ENCODE results near the gene KRTAP5-4.

The KRTAP5-4 gene

GRCh38 chr11:1645357-1645821 is 23.5 kb upstream of the KRTAP5-4 start:
- Histone ChIP-seq H3K79me2 (ENCODE audit: control insufficient read depth, low read length) (no peaks in the 10 kb centered on the region), H3K4me3 (ENCODE audit: low read length) (no peak overlapping the region), H3K4me1 (ENCODE audit: control insufficient read depth, low read length) (no peaks in the 10 kb centered on the region), H3F3A (ENCODE audit: control insufficient read depth, insufficient read depth) (no peaks in the 10 kb centered on the region), H3K9me2 (replicated peaks; ENCODE audit: control insufficient read depth, low read length) (no peaks in the 10 kb centered on the region), H3K27ac (ENCODE audit: low read depth, low read length) (no peak overlapping the region), H3K27me3 (ENCODE audit: control insufficient read depth, low read length) (no peaks in the 10 kb centered on the region), H3K9me3 (ENCODE audit: control insufficient read depth, insufficient read depth, low read length) (no peaks in the 10 kb centered on the region), H4K20me1 (ENCODE audit: control insufficient read depth, insufficient read depth, low read depth, low read length) (no peaks in the 10 kb centered on the region; the same call in 1 of the 2 replicates), H3K4me2 (ENCODE audit: low read length) (no peak overlapping the region), H3K36me3 (ENCODE audit: control insufficient read depth, low read length) (no peaks in the 10 kb centered on the region)
- TF ChIP-seq EZH2phosphoT487 (IDR thresholded peaks at IDR 0.05; ENCODE audit: borderline replicate concordance, low read length): no peak
- TF ChIP-seq CTCF (IDR thresholded peaks at IDR 0.05; ENCODE audit: low read depth, low read length, poor library complexity, severe bottlenecking): no peak

GRCh38 chr11:1644601-1645356 is 22.8 kb upstream of the KRTAP5-4 start:
- Histone ChIP-seq H3K27me3 (ENCODE audit: control insufficient read depth, low read length) (no peaks in the 10 kb centered on the region), H3K36me3 (ENCODE audit: control insufficient read depth, low read length) (no peaks in the 10 kb centered on the region), H3K79me2 (ENCODE audit: control insufficient read depth, low read length) (no peaks in the 10 kb centered on the region), H3K4me3 (ENCODE audit: low read length) (no peak overlapping the region), H3K4me2 (ENCODE audit: low read length) (no peak overlapping the region), H4K20me1 (ENCODE audit: control insufficient read depth, insufficient read depth, low read depth, low read length) (no peaks in the 10 kb centered on the region; the same call in 1 of the 2 replicates), H3K9me3 (ENCODE audit: control insufficient read depth, insufficient read depth, low read length) (no peaks in the 10 kb centered on the region), H3K27ac (ENCODE audit: low read depth, low read length) (no peak overlapping the region), H3K4me1 (ENCODE audit: control insufficient read depth, low read length) (no peaks in the 10 kb centered on the region), H3K9me2 (replicated peaks; ENCODE audit: control insufficient read depth, low read length) (no peaks in the 10 kb centered on the region), H3F3A (ENCODE audit: control insufficient read depth, insufficient read depth) (no peaks in the 10 kb centered on the region)
- no peak for TF ChIP-seq EZH2phosphoT487 (IDR thresholded peaks at IDR 0.05; ENCODE audit: borderline replicate concordance, low read length)

DNA sequence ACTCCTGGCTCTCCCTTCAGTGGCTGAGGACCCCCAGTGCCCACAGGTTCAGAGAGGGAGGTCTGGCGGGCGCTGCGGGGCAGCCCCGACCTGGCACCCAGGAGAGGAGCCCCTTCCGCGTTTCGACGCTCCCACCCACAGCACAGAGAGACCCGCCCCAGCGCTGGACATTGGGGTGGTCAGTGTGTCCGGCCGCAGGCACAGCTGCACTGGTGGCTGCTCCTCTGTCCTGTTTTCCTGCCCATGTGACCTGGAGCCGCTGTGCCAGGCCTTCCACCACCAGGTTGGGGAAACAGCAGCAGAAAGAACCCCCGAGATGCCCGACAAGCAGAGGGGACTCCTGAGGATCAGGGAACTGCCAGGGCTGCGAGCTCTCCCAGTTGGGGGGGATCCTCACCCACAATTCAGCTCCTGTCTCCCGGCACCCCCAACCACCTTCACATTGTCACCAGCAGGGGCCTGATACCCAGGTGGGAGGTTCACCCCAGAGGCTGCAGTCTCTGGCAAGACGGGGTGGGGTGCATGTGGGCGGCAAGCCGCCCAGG is 21.3 kb upstream of the KRTAP5-4 start:
- H3K4me3 ChIP-seq (ENCODE audit: low read length): no peak overlapping the region
- H3K4me2 ChIP-seq (ENCODE audit: low read length): no peak overlapping the region
- H3K27ac ChIP-seq (ENCODE audit: low read depth, low read length): no peak overlapping the region
- no peak for TF ChIP-seq EZH2phosphoT487 (IDR thresholded peaks at IDR 0.05; ENCODE audit: borderline replicate concordance, low read length)
- TF ChIP-seq CTCF (IDR thresholded peaks at IDR 0.05; ENCODE audit: low read depth, low read length, poor library complexity, severe bottlenecking): no peak
- no peaks in the 10 kb centered on the region for H3F3A ChIP-seq (ENCODE audit: control insufficient read depth, insufficient read depth)
- no peaks in the 10 kb centered on the region; the same call in 1 of the 2 replicates for H4K20me1 ChIP-seq (ENCODE audit: control insufficient read depth, insufficient read depth, low read depth, low read length)
- H3K27me3 ChIP-seq (ENCODE audit: control insufficient read depth, low read length): no peaks in the 10 kb centered on the region
- H3K9me2 ChIP-seq (replicated peaks; ENCODE audit: control insufficient read depth, low read length): no peaks in the 10 kb centered on the region
- no peaks in the 10 kb centered on the region for H3K4me1 ChIP-seq (ENCODE audit: control insufficient read depth, low read length)
- H3K9me3 ChIP-seq (ENCODE audit: control insufficient read depth, insufficient read depth, low read length): no peaks in the 10 kb centered on the region
- no peaks in the 10 kb centered on the region for H3K36me3 ChIP-seq (ENCODE audit: control insufficient read depth, low read length)
- H3K79me2 ChIP-seq (ENCODE audit: control insufficient read depth, low read length): no peaks in the 10 kb centered on the region

Measured in DOHH2 (cell line).